Right atrium auricular region (tissue), 2 donors: ENCODE data around the gene NTN1. TPM values are rescaled to one million over a fixed set of nuclear protein-coding genes. Genes with fewer than 3 reads are reported as not detected.

Source experiments
- DNase-seq: peaks from one replicate; pipeline ENCODE4 v3.0.0-alpha.2; 2019; ENCODE audit warnings: low spot score
- H3K27ac ChIP-seq, 2 donors: fragments of 200-600 bp; sonication (generic); 1 replicate in 1 of 2; 2 replicates in 1 of 2; pipeline ENCODE4 v1.5.1; 2016 to 2019
- H3K27me3 ChIP-seq, 2 donors: fragments of 200-600 bp; sonication (generic); one replicate each; pipeline versions ENCODE4 v1.5.1 to v1.6.0; 2017 to 2019
- H3K36me3 ChIP-seq: fragments of 200-600 bp; sonication (generic); one replicate; pipeline ENCODE4 v1.5.1; 2016
- H3K4me1 ChIP-seq, 2 donors: fragments of 200-600 bp; sonication (generic); one replicate each; pipeline versions ENCODE4 v1.5.1 to v1.6.0; 2017 to 2019
- H3K4me3 ChIP-seq, 2 donors: fragments of 200-600 bp; sonication (generic); 1 replicate in 1 of 2; 2 replicates in 1 of 2; pipeline ENCODE4 v1.5.1; 2017 to 2019; ENCODE audit warnings: mild to moderate bottlenecking in 1 of 2, moderate library complexity in 1 of 2
- H3K9me3 ChIP-seq, 2 donors: fragments of 200-600 bp; sonication (generic); one replicate each; pipeline ENCODE4 v1.5.1; 2019
- total RNA-seq, 2 donors: library from RNA; depleted of rRNA; stranded (reverse); fragments of >200 nt; gene quantifications; one replicate each; pipeline ENCODE4 v1.1.0, GENCODE V29; 2016
- TF ChIP-seq, protein P1 (sequence below), 2 donors: fragments of 200-600 bp; sonication (generic); IDR thresholded peaks; one replicate each; pipeline ENCODE4 v1.5.1; 2019; ENCODE audit warnings: antibody characterized with exemption in 2 of 2

The NTN1 gene
- total RNA-seq, 2 donors from 2014 or later = 142 to 163 TPM

DNA sequence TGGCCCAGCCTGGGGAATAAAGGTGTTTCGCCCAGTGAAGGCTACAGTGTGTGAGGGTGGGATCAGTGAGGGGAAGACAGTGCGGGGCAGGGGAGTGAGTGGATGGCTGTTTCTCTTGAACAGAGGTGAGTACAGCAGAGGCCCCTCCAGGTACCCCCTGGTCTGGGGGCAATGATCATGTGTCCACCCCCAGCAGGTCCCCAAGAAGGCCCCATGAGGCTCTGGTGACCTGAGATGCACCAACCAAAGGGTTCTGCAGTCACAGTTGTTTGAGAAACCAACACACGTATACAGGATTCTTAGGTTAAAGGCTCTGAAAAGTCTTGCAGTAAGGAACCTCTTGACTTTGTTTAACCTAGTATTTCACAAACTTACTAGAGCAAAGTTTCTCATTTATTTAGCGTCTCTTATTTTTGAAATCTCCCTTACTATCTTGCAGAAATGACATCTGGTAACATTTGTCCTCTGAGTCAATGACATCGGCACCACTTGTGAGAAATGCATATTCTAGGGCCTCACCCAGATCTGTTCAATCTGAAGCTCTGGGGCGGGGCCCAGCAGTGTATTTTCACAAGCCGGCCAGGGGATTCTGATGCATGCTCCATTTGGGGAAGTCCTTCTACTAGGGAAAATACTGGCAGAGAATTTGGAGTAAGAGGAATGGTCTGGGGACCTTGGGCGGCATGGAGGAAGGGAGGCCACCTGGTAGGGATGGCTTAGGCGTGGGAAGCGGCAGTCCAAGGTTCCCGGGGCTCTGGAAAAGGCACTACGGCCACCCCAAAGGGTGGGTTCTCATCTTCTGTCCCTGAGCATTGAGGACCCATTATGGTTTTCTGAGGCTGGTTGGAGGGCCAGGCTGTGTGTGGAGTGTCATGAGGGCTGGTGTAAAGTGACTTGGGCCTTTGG lies 217.3 kb downstream of the NTN1 start:
- Histone ChIP-seq H3K4me1 (peaks cover 0 to 62% of the 10 kb centered on the region in 2 donors), H3K27ac (peak overlapping the region; percentile 85 to 99), H3K36me3 (no peaks in the 10 kb centered on the region), H3K9me3 (no peaks in the 10 kb centered on the region), H3K4me3 (no peak overlapping the region), H3K27me3 (no peaks in the 10 kb centered on the region)
- TF ChIP-seq, protein P1, sequence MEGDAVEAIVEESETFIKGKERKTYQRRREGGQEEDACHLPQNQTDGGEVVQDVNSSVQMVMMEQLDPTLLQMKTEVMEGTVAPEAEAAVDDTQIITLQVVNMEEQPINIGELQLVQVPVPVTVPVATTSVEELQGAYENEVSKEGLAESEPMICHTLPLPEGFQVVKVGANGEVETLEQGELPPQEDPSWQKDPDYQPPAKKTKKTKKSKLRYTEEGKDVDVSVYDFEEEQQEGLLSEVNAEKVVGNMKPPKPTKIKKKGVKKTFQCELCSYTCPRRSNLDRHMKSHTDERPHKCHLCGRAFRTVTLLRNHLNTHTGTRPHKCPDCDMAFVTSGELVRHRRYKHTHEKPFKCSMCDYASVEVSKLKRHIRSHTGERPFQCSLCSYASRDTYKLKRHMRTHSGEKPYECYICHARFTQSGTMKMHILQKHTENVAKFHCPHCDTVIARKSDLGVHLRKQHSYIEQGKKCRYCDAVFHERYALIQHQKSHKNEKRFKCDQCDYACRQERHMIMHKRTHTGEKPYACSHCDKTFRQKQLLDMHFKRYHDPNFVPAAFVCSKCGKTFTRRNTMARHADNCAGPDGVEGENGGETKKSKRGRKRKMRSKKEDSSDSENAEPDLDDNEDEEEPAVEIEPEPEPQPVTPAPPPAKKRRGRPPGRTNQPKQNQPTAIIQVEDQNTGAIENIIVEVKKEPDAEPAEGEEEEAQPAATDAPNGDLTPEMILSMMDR (IDR thresholded peaks at IDR 0.05) = no peak
- DNase-seq = no peak

GRCh38 chr17:9239246-9239792 lies 218.0 kb downstream of the NTN1 start:
- Histone ChIP-seq H3K27ac (peak overlapping the region; percentile 85 to 99), H3K4me1 (peaks cover 0 to 66% of the 10 kb centered on the region in 2 donors), H3K27me3 (no peaks in the 10 kb centered on the region), H3K4me3 (peak overlapping the region; percentile 16 to 62), H3K9me3 (no peaks in the 10 kb centered on the region), H3K36me3 (no peaks in the 10 kb centered on the region)
- DNase-seq = no peak
- TF ChIP-seq, protein P1 (IDR thresholded peaks at IDR 0.05) = no peak

- H3K9me3 ChIP-seq = no peaks in the 10 kb centered on the region
- peak; percentile 89 for DNase-seq
- no peaks in the 10 kb centered on the region for H3K27me3 ChIP-seq
- H3K27ac ChIP-seq = peak overlapping the region; percentile 98 to 99
- TF ChIP-seq, protein P1 (IDR thresholded peaks at IDR 0.05) = no peak
- H3K4me1 ChIP-seq = peaks cover 0 to 73% of the 10 kb centered on the region in 2 donors
- no peaks in the 10 kb centered on the region for H3K36me3 ChIP-seq
- H3K4me3 ChIP-seq = peak overlapping the region; percentile 50 to 62
Measured at GRCh38 chr17:9239793-9240658, 218.7 kb downstream of the NTN1 start.

DNA sequence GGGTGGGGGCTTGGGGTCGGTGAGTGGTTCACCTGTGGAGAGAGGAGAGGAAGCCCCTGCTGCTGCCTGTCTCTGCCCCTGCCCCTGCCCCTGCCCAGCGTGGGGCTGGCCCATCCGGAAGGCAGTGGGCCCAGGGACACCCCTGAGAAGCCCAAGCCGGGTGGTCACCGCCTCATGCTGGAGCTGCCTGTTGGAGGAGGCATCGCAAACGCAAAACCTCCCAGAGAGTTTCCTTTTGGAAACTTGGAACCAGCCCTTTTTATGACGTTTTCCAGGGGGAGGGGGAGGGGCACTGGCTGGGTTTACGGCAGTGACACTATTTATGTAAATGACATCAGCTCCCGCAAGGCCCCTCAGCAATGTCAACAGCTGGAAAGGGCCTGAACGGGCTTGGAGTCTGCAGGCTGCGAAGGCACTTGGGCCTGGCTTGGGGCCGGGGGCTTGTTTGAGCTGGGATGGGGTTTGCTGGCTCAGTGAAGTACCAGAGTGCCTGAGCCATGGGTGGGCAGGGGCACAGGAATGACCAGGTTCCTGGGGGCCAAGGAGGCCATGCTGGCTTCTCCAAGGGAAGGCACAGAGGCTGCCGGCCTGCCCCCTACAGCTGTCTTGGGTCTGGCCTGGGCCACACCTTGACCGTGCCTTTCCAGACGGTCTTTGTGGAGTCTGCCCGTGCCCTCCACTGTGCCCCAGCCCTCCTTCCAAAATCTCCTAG lies 219.5 kb downstream of the NTN1 start:
- H3K27ac ChIP-seq = peak overlapping the region; percentile 98 to 99
- peak overlapping the region; percentile 50 to 62 for H3K4me3 ChIP-seq
- H3K27me3 ChIP-seq = no peaks in the 10 kb centered on the region
- TF ChIP-seq, protein P1 (IDR thresholded peaks at IDR 0.05) = no peak
- H3K4me1 ChIP-seq = peaks cover 0 to 73% of the 10 kb centered on the region in 2 donors
- H3K36me3 ChIP-seq = no peaks in the 10 kb centered on the region
- no peaks in the 10 kb centered on the region for H3K9me3 ChIP-seq
- peak; percentile 93 for DNase-seq

DNA sequence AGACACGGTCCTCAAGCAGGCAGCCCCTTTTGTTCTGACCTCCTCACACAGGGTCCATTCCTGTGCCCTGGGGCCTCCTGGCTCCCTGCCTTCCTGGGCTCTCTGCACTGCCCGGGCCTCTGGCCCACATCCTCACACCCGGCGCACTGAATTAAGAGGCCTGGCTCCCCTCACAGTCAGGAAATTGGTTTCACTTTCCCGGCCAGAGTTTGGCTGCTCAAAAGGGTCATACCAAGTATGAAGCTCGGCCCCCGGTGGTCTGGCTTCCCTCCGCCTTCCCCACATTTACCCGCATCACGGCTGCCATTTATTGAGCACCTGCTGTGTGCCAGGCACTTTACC lies 220.0 kb downstream of the NTN1 start:
- Histone ChIP-seq H3K4me3 (no peak overlapping the region), H3K9me3 (no peaks in the 10 kb centered on the region), H3K36me3 (no peaks in the 10 kb centered on the region), H3K27me3 (no peaks in the 10 kb centered on the region), H3K4me1 (peaks cover 0 to 73% of the 10 kb centered on the region in 2 donors), H3K27ac (peak overlapping the region; percentile 98 to 99)
- peak; percentile 75 for DNase-seq
- TF ChIP-seq, protein P1 (IDR thresholded peaks at IDR 0.05) = no peak
